ENCODE data around the gene SETD7. TPM values are rescaled to one million over a fixed set of nuclear protein-coding genes. Genes with fewer than 3 reads are reported as not detected.

SETD7 gene
- total and polyA plus RNA-seq, 2 donors (not counting 1 experiment from before 2014, with no cell fraction given) = 5.1 to 13.0 TPM

- CTCF ChIA-PET = no interaction called here
- Mint-ChIP-seq H3K27ac (no peak overlapping the region), H3K9me3 (ENCODE audit: insufficient read depth) (no peaks in the 10 kb centered on the region), H3K4me3 (no peak overlapping the region), H3K4me1 (no peaks in the 10 kb centered on the region), H3K27me3 (peaks cover 37% of the 10 kb centered on the region)
- Histone ChIP-seq H3K27me3 (replicated peaks in 1 of 4; ENCODE audit: control extremely low read depth in 1 of 4, control insufficient read depth in 3 of 4, insufficient read depth in 4 of 4, low read length in 3 of 4) (peaks cover 0 to 20% (median 2%) of the 10 kb centered on the region in 4 experiments), H3K79me2 (ENCODE audit: control insufficient read depth, insufficient read depth, low read length) (no peaks in the 10 kb centered on the region), H3K27ac (ENCODE audit: low read length in 2 of 2) (no peak overlapping the region), H3K36me3 (replicated peaks in 1 of 2; ENCODE audit: control extremely low read depth in 1 of 2, control insufficient read depth in 1 of 2, extremely low read depth in 1 of 2, insufficient read depth in 2 of 2, low read length in 1 of 2) (no peaks in the 10 kb centered on the region), H3K9ac (ENCODE audit: low read length) (no peak overlapping the region), H2AFZ (ENCODE audit: insufficient read depth, low read depth, low read length, poor library complexity, severe bottlenecking) (no peak overlapping the region), H4K20me1 (ENCODE audit: control insufficient read depth, insufficient read depth, low read length, poor library complexity, severe bottlenecking) (no peaks in the 10 kb centered on the region), H3K9me3 (ENCODE audit: control extremely low read depth in 1 of 3, control insufficient read depth in 2 of 3, insufficient read depth in 1 of 3, low read length in 2 of 3) (no peaks in the 10 kb centered on the region), H3K4me1 (ENCODE audit: control insufficient read depth in 2 of 2, insufficient read depth in 2 of 2, low read length in 2 of 2) (no peaks in the 10 kb centered on the region), H3K4me3 (ENCODE audit: control extremely low read depth in 1 of 5, extremely low read depth in 1 of 5, insufficient read depth in 1 of 5, low read depth in 2 of 5, low read length in 4 of 5) (no peak overlapping the region), H3K4me2 (replicated peaks; ENCODE audit: low read depth, low read length, poor library complexity, severe bottlenecking) (no peak overlapping the region)
- ATAC-seq (ENCODE audit: low read depth) (no peak), DNase-seq (no peak)
- intact Hi-C loops (cut with micrococcal nuclease) = no loop called here
- POLR2A ChIA-PET = no interaction called here
- TF ChIP-seq EZH2 (IDR thresholded peaks at IDR 0.05; ENCODE audit: borderline replicate concordance, insufficient read depth, low read depth, low read length, poor library complexity, severe bottlenecking) = no peak
- TF ChIP-seq CTCF (IDR thresholded peaks at IDR 0.05) = no peak
- 100% methylated on average over 1 of the region's 4 CpGs for WGBS (ENCODE audit: insufficient coverage)
Observed at GRCh38 chr4:139596684-139597279, 40.8 kb upstream of the SETD7 start.

- ATAC-seq (ENCODE audit: low read depth) = no peak
- no peak overlapping the region for H3K9ac ChIP-seq (ENCODE audit: low read length)
- peaks cover 37% of the 10 kb centered on the region for H3K27me3 Mint-ChIP-seq
Observed at GRCh38 chr4:139596034-139596683, 40.1 kb upstream of the SETD7 start.

More at GRCh38 chr4:139596034-139596683, 40.1 kb upstream of the SETD7 start:
- Histone ChIP-seq H3K27me3 (replicated peaks in 1 of 4; ENCODE audit: control extremely low read depth in 1 of 4, control insufficient read depth in 3 of 4, insufficient read depth in 4 of 4, low read length in 3 of 4) (peaks cover 0 to 19% (median 2%) of the 10 kb centered on the region in 4 experiments), H3K4me2 (replicated peaks; ENCODE audit: low read depth, low read length, poor library complexity, severe bottlenecking) (no peak overlapping the region), H2AFZ (ENCODE audit: insufficient read depth, low read depth, low read length, poor library complexity, severe bottlenecking) (no peak overlapping the region), H4K20me1 (ENCODE audit: control insufficient read depth, insufficient read depth, low read length, poor library complexity, severe bottlenecking) (no peaks in the 10 kb centered on the region), H3K36me3 (replicated peaks in 1 of 2; ENCODE audit: control extremely low read depth in 1 of 2, control insufficient read depth in 1 of 2, extremely low read depth in 1 of 2, insufficient read depth in 2 of 2, low read length in 1 of 2) (no peaks in the 10 kb centered on the region), H3K9me3 (ENCODE audit: control extremely low read depth in 1 of 3, control insufficient read depth in 2 of 3, insufficient read depth in 1 of 3, low read length in 2 of 3) (no peaks in the 10 kb centered on the region), H3K4me3 (ENCODE audit: control extremely low read depth in 1 of 5, extremely low read depth in 1 of 5, insufficient read depth in 1 of 5, low read depth in 2 of 5, low read length in 4 of 5) (no peak overlapping the region), H3K27ac (ENCODE audit: low read length in 2 of 2) (no peak overlapping the region), H3K79me2 (ENCODE audit: control insufficient read depth, insufficient read depth, low read length) (no peaks in the 10 kb centered on the region), H3K4me1 (ENCODE audit: control insufficient read depth in 2 of 2, insufficient read depth in 2 of 2, low read length in 2 of 2) (no peaks in the 10 kb centered on the region)
- POLR2A ChIA-PET = no interaction called here
- H3K9me3 Mint-ChIP-seq (ENCODE audit: insufficient read depth) = no peaks in the 10 kb centered on the region
- intact Hi-C loops (cut with micrococcal nuclease) = no loop called here
- H3K4me1 Mint-ChIP-seq = no peaks in the 10 kb centered on the region
- TF ChIP-seq EZH2 (IDR thresholded peaks at IDR 0.05; ENCODE audit: borderline replicate concordance, insufficient read depth, low read depth, low read length, poor library complexity, severe bottlenecking) (no peak), CTCF (IDR thresholded peaks at IDR 0.05) (no peak)
- no peak overlapping the region for H3K27ac Mint-ChIP-seq
- WGBS (ENCODE audit: insufficient coverage) = 85% methylated on average over 3 of the region's 3 CpGs
- no peak for DNase-seq
- CTCF ChIA-PET = no interaction called here
- H3K4me3 Mint-ChIP-seq = no peak overlapping the region

Measured in B cell (primary cell).